ENCODE measurements around the gene CLMN. TPM values are rescaled to one million over a fixed set of nuclear protein-coding genes. Genes with fewer than 3 reads are reported as not detected.
A peak's percentile ranks its signal among the peaks of the same experiment; 100 is the strongest.
"Not testable (repeated sequence)": the region's sequence is repeated elsewhere in the genome, so short reads cannot be mapped to it uniquely, and the experiment has no call there.

CLMN gene
- total and polyA plus RNA-seq, 2 experiments from 2014 or later, result 3.2 to 5.7 TPM

DNA sequence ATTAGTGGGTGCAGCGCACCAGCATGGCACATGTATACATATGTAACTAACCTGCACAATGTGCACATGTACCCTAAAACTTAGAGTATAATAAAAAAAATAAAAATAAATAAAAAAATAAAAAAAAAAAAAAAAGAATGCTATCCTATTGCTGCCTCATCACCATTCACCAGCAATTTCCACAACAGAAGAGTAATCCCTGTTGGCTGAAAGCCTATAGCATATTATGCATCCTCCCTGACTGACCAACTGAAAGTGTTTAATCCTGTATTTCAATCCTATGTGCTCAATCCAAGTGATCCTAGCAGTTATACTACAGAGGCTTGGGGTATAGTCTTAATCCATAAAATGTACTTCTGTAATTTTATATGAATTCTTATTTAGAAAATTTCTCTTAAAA lies 180.8 kb downstream of the CLMN start:
- Histone ChIP-seq H4K20me1 (replicated peaks; ENCODE audit: insufficient read depth) (peaks cover 3% of the 10 kb centered on the region), H3K27ac (ENCODE audit: low read depth) (no peak overlapping the region), H3K27me3 (ENCODE audit: insufficient read depth) (no peaks in the 10 kb centered on the region), H3K4me3 (no peak overlapping the region), H3F3A (replicated peaks; ENCODE audit: low read depth) (no peaks in the 10 kb centered on the region), H2AFZ (no peak overlapping the region), H3K79me2 (replicated peaks; ENCODE audit: insufficient read depth) (peaks cover 93% of the 10 kb centered on the region), H3K4me1 (ENCODE audit: insufficient read depth) (peaks cover 65% of the 10 kb centered on the region), H3K36me3 (ENCODE audit: insufficient read depth) (no peaks in the 10 kb centered on the region), H3K4me2 (peak overlapping the region; percentile 53), H3K9me2 (ENCODE audit: insufficient read depth) (no peaks in the 10 kb centered on the region)
- Mint-ChIP-seq H3K27ac (no peak overlapping the region), H3K9me3 (no peaks in the 10 kb centered on the region), H3K4me1 (peaks cover 73% of the 10 kb centered on the region), H3K4me3 (0 out of 3 replicates have a peak overlapping the region, but pooled peaks have one; percentile 36), H3K27me3 (ENCODE audit: insufficient read depth, low read depth, poor library complexity) (no peaks in the 10 kb centered on the region), H3K36me3 (ENCODE audit: low read depth) (no peaks in the 10 kb centered on the region)
- DNase-seq (ENCODE audit: low spot score), result no peak
- no peak for ATAC-seq
- TF ChIP-seq POLR2AphosphoS5 (IDR thresholded peaks at IDR 0.05; ENCODE audit: low read depth) (no peak), ZNF331 (CRISPR knock-in tag; IDR thresholded peaks at IDR 0.05; ENCODE audit: low read depth) (no peak), CREB1 (CRISPR knock-in tag; IDR thresholded peaks at IDR 0.05; ENCODE audit: low read depth) (no peak), JUNB (IDR thresholded peaks at IDR 0.05; ENCODE audit: unreplicated experiment) (no peak), EZH2 (IDR thresholded peaks at IDR 0.05; ENCODE audit: low read depth, unreplicated experiment) (no peak)
- TF ChIP-seq, protein P1, sequence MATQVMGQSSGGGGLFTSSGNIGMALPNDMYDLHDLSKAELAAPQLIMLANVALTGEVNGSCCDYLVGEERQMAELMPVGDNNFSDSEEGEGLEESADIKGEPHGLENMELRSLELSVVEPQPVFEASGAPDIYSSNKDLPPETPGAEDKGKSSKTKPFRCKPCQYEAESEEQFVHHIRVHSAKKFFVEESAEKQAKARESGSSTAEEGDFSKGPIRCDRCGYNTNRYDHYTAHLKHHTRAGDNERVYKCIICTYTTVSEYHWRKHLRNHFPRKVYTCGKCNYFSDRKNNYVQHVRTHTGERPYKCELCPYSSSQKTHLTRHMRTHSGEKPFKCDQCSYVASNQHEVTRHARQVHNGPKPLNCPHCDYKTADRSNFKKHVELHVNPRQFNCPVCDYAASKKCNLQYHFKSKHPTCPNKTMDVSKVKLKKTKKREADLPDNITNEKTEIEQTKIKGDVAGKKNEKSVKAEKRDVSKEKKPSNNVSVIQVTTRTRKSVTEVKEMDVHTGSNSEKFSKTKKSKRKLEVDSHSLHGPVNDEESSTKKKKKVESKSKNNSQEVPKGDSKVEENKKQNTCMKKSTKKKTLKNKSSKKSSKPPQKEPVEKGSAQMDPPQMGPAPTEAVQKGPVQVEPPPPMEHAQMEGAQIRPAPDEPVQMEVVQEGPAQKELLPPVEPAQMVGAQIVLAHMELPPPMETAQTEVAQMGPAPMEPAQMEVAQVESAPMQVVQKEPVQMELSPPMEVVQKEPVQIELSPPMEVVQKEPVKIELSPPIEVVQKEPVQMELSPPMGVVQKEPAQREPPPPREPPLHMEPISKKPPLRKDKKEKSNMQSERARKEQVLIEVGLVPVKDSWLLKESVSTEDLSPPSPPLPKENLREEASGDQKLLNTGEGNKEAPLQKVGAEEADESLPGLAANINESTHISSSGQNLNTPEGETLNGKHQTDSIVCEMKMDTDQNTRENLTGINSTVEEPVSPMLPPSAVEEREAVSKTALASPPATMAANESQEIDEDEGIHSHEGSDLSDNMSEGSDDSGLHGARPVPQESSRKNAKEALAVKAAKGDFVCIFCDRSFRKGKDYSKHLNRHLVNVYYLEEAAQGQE (IDR thresholded peaks at IDR 0.05; ENCODE audit: unreplicated experiment), result no peak
- TF ChIP-seq, protein P2, sequence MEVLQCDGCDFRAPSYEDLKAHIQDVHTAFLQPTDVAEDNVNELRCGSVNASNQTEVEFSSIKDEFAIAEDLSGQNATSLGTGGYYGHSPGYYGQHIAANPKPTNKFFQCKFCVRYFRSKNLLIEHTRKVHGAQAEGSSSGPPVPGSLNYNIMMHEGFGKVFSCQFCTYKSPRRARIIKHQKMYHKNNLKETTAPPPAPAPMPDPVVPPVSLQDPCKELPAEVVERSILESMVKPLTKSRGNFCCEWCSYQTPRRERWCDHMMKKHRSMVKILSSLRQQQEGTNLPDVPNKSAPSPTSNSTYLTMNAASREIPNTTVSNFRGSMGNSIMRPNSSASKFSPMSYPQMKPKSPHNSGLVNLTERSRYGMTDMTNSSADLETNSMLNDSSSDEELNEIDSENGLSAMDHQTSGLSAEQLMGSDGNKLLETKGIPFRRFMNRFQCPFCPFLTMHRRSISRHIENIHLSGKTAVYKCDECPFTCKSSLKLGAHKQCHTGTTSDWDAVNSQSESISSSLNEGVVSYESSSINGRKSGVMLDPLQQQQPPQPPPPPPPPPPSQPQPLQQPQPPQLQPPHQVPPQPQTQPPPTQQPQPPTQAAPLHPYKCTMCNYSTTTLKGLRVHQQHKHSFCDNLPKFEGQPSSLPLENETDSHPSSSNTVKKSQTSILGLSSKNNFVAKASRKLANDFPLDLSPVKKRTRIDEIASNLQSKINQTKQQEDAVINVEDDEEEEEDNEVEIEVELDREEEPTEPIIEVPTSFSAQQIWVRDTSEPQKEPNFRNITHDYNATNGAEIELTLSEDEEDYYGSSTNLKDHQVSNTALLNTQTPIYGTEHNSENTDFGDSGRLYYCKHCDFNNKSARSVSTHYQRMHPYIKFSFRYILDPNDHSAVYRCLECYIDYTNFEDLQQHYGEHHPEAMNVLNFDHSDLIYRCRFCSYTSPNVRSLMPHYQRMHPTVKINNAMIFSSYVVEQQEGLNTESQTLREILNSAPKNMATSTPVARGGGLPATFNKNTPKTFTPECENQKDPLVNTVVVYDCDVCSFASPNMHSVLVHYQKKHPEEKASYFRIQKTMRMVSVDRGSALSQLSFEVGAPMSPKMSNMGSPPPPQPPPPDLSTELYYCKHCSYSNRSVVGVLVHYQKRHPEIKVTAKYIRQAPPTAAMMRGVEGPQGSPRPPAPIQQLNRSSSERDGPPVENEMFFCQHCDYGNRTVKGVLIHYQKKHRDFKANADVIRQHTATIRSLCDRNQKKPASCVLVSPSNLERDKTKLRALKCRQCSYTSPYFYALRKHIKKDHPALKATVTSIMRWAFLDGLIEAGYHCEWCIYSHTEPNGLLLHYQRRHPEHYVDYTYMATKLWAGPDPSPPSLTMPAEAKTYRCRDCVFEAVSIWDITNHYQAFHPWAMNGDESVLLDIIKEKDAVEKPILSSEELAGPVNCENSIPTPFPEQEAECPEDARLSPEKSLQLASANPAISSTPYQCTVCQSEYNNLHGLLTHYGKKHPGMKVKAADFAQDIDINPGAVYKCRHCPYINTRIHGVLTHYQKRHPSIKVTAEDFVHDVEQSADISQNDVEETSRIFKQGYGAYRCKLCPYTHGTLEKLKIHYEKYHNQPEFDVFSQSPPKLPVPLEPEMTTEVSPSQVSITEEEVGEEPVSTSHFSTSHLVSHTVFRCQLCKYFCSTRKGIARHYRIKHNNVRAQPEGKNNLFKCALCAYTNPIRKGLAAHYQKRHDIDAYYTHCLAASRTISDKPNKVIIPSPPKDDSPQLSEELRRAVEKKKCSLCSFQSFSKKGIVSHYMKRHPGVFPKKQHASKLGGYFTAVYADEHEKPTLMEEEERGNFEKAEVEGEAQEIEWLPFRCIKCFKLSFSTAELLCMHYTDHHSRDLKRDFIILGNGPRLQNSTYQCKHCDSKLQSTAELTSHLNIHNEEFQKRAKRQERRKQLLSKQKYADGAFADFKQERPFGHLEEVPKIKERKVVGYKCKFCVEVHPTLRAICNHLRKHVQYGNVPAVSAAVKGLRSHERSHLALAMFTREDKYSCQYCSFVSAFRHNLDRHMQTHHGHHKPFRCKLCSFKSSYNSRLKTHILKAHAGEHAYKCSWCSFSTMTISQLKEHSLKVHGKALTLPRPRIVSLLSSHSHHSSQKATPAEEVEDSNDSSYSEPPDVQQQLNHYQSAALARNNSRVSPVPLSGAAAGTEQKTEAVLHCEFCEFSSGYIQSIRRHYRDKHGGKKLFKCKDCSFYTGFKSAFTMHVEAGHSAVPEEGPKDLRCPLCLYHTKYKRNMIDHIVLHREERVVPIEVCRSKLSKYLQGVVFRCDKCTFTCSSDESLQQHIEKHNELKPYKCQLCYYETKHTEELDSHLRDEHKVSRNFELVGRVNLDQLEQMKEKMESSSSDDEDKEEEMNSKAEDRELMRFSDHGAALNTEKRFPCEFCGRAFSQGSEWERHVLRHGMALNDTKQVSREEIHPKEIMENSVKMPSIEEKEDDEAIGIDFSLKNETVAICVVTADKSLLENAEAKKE (CRISPR knock-in tag; IDR thresholded peaks at IDR 0.05), result no peak

DNA sequence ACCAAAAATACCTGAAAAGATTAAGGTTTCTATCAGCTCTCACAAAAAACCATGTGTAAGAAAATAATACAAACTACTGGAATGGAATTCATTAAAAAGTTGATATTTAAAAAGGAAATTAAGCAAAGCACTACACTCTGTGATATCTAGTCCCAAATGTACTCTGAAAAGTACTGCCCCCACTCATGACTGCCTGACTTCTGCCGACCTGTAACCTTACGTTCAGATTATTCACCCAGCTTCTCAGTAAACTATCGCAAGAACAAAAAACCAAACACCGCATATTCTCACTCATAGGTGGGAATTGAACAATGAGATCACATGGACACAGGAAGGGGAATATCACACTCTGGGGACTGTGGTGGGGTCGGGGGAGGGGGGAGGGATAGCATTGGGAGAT lies 181.3 kb downstream of the CLMN start:
- H3K79me2 ChIP-seq (replicated peaks; ENCODE audit: insufficient read depth), result peaks cover 93% of the 10 kb centered on the region

More for the DNA sequence above, 181.3 kb downstream of the CLMN start:
- Histone ChIP-seq H3K27ac (ENCODE audit: low read depth) (0 out of 2 replicates have a peak overlapping the region, but pooled peaks have one; percentile 78), H3K4me1 (ENCODE audit: insufficient read depth) (peaks cover 65% of the 10 kb centered on the region)
- peaks cover 72% of the 10 kb centered on the region for H3K4me1 Mint-ChIP-seq
- not testable (repeated sequence) for H2AFZ ChIP-seq; H3K36me3 Mint-ChIP-seq (ENCODE audit: low read depth); H3K4me3 ChIP-seq; H3F3A ChIP-seq (replicated peaks; ENCODE audit: low read depth); ATAC-seq; H3K9me3 Mint-ChIP-seq; DNase-seq (ENCODE audit: low spot score); H3K9me2 ChIP-seq (ENCODE audit: insufficient read depth); H3K4me2 ChIP-seq; H4K20me1 ChIP-seq (replicated peaks; ENCODE audit: insufficient read depth); H3K27me3 Mint-ChIP-seq (ENCODE audit: insufficient read depth, low read depth, poor library complexity); H3K36me3 ChIP-seq (ENCODE audit: insufficient read depth); H3K27me3 ChIP-seq (ENCODE audit: insufficient read depth)
- peak overlapping the region; percentile 76 for H3K27ac Mint-ChIP-seq
- H3K4me3 Mint-ChIP-seq, result peak overlapping the region; percentile 10; the same call in 1 of the 3 replicates
